Right cardiac atrium (tissue), 5 donors: Measurements from ENCODE around the gene DOCK2. TPM values are rescaled to one million over a fixed set of nuclear protein-coding genes. Genes with fewer than 3 reads are reported as not detected.

ENCODE experiments used
- ATAC-seq, 2 donors: fragments of 200-7000 bp; cut with Tn5 transposase; one replicate each; pipeline versions ENCODE4 v1.8.0 to v1.9.1; 2020; ENCODE audit warnings: moderate library complexity in 2 of 2, mild to moderate bottlenecking in 1 of 2
- DNase-seq, 3 donors: peaks; one replicate each; pipeline ENCODE4 v3.0.0-alpha.2; 2020
- H3K27ac ChIP-seq: one replicate; pipeline ENCODE4 v1.5.1; 2013; ENCODE audit warnings: mild to moderate bottlenecking, low read length, control low read depth, moderate library complexity
- H3K27me3 ChIP-seq: one replicate; pipeline ENCODE4 v1.6.1; 2013; ENCODE audit not compliant: control insufficient read depth, insufficient read depth
- H3K4me1 ChIP-seq: one replicate; pipeline ENCODE4 v1.6.1; 2013; ENCODE audit warnings: low read length; ENCODE audit not compliant: control insufficient read depth, insufficient read depth
- H3K4me3 ChIP-seq: one replicate; pipeline ENCODE4 v1.5.1; 2013; ENCODE audit warnings: low read length, control low read depth
- H3K9me3 ChIP-seq: one replicate; pipeline ENCODE4 v1.6.1; 2013; ENCODE audit warnings: low read length; ENCODE audit not compliant: control insufficient read depth
- WGBS: extraction: QIAGEN DNeasy Blood & Tissue Kit; methylation state at CpG from one replicate; pipeline ENCODE4 v1.1.7; 2013; 5-methylcytosine and 5-hydroxymethylcytosine counted together
- intact Hi-C, 4 donors: fragments of 100-400 bp; cut with DNase I; formaldehyde crosslinking; loops; one replicate each; pipeline versions ENCODE4 v1.11.0 to v1.14.0; 2022 to 2023
- polyA plus RNA-seq: library from polyadenylated mRNA; stranded (reverse); fragments of 200-250 nt; gene quantifications from one replicate; pipeline ENCODE4 v1.2.3, GENCODE V29; 2013
- total RNA-seq, 4 donors: library from RNA; stranded (reverse); fragmentation: NEBNext Ultra II Directional; extraction: Animal tissue kit (Norgen Biotek cat#: 25700); gene quantifications; one replicate each; pipeline ENCODE4 v1.2.1, GENCODE V29; 2021
- donor health status: healthy with polysubstance abuse.
- donor health status: DM: no; HTN: yes; CAD: no.
- donor health status: DM: no; HTN: no; CAD: no.
- donor health status: DM: no; HTN: yes; CAD: no; lungs with severe emphysema.
- donor health status: DM: yes; HTN: yes; CAD: no.

The DOCK2 gene
- total and polyA plus RNA-seq, 5 donors, result 1.00 to 14.2 (median 9.6) TPM

GRCh38 chr5:169970911-169971765, 334.1 kb downstream of the DOCK2 start:
- Histone ChIP-seq H3K9me3 (no peaks in the 10 kb centered on the region), H3K27ac (no peak overlapping the region), H3K4me3 (no peak overlapping the region), H3K27me3 (no peaks in the 10 kb centered on the region), H3K4me1 (peaks cover 1% of the 10 kb centered on the region)
- 47% methylated on average over 8 of the region's 8 CpGs for WGBS
- peak; percentile 51 to 80 for ATAC-seq
- intact Hi-C loops, result no loop called here
- peak; percentile 33 to 76 (median 66) for DNase-seq

GRCh38 chr5:169971780-169972179, 334.7 kb downstream of the DOCK2 start:
- no peaks in the 10 kb centered on the region for H3K27me3 ChIP-seq
- peaks cover 1% of the 10 kb centered on the region for H3K4me1 ChIP-seq
- DNase-seq, result no peak
- H3K27ac ChIP-seq, result no peak overlapping the region
- H3K9me3 ChIP-seq, result no peaks in the 10 kb centered on the region
- WGBS, result 88% methylated on average over 1 of the region's 1 CpG
- ATAC-seq, result no peak
- H3K4me3 ChIP-seq, result no peak overlapping the region
- intact Hi-C loops, result no loop called here

GRCh38 chr5:169973056-169973455, 336.0 kb downstream of the DOCK2 start:
- intact Hi-C loops, result no loop called here
- Histone ChIP-seq H3K27ac (no peak overlapping the region), H3K4me3 (no peak overlapping the region), H3K4me1 (peaks cover 1% of the 10 kb centered on the region), H3K27me3 (no peaks in the 10 kb centered on the region), H3K9me3 (no peaks in the 10 kb centered on the region)
- no peak for ATAC-seq
- 66% methylated on average over 3 of the region's 3 CpGs for WGBS
- DNase-seq, result no peak

GRCh38 chr5:169974121-169974770, 337.2 kb downstream of the DOCK2 start:
- no peaks in the 10 kb centered on the region for H3K27me3 ChIP-seq
- H3K4me3 ChIP-seq, result no peak overlapping the region
- DNase-seq (no peak), ATAC-seq (no peak)
- intact Hi-C loops, result no loop called here
- H3K4me1 ChIP-seq, result peaks cover 1% of the 10 kb centered on the region
- no peak overlapping the region for H3K27ac ChIP-seq
- 72% methylated on average over 6 of the region's 6 CpGs for WGBS
- H3K9me3 ChIP-seq, result no peaks in the 10 kb centered on the region

- H3K27me3 ChIP-seq, result peaks cover 4% of the 10 kb centered on the region
- intact Hi-C loops, result no loop called here
- no peak overlapping the region for H3K27ac ChIP-seq
- DNase-seq (no peak), ATAC-seq (no peak)
- no peak overlapping the region for H3K4me3 ChIP-seq
- H3K4me1 ChIP-seq, result no peaks in the 10 kb centered on the region
- no peaks in the 10 kb centered on the region for H3K9me3 ChIP-seq
- 47% methylated on average over 7 of the region's 7 CpGs for WGBS
These were observed 341.6 kb downstream of the DOCK2 start for GRCh38 chr5:169978714-169979113.

- WGBS, result 21% methylated on average over 3 of the region's 3 CpGs
- H3K27me3 ChIP-seq, result peaks cover 4% of the 10 kb centered on the region
- peak overlapping the region; percentile 45 for H3K4me3 ChIP-seq
These were observed 342.8 kb downstream of the DOCK2 start for GRCh38 chr5:169979871-169980270.

GRCh38 chr5:169980418-169981053, 343.5 kb downstream of the DOCK2 start, which contains the start of gene INSYN2B:
TSS of gene INSYN2B (minus strand) at chr5:169980495. CDS start at chr5:169883898, 96,597 bp downstream.
- H3K4me3 ChIP-seq, result peak within 1 kb of the TSS; percentile 45
- ATAC-seq, result peak; percentile 90
- peak; percentile 69 to 88 (median 74) for DNase-seq
- 14% methylated on average over 11 of the region's 11 CpGs for WGBS
- H3K4me1 ChIP-seq, result no peaks in the 10 kb centered on the region
- H3K27me3 ChIP-seq, result peaks cover 4% of the 10 kb centered on the region
- intact Hi-C loops, result loop anchor here (5.0 kb wide), 1 partner anchor 278 kb away; no protein-coding TSS in a partner anchor
- H3K27ac ChIP-seq, result no peak within 1 kb of the TSS
- H3K9me3 ChIP-seq, result no peaks in the 10 kb centered on the region

More at GRCh38 chr5:169979871-169980270, 342.8 kb downstream of the DOCK2 start:
- Histone ChIP-seq H3K9me3 (no peaks in the 10 kb centered on the region), H3K27ac (no peak overlapping the region), H3K4me1 (no peaks in the 10 kb centered on the region)
- ATAC-seq (no peak), DNase-seq (no peak)
- intact Hi-C loops, result loop anchor here (5.0 kb wide), 1 partner anchor 278 kb away; no protein-coding TSS in a partner anchor

GRCh38 chr5:169988206-169988605, 351.1 kb downstream of the DOCK2 start:
- intact Hi-C loops, result no loop called here
- ATAC-seq (no peak), DNase-seq (no peak)
- WGBS, result 80% methylated on average over 4 of the region's 4 CpGs
- Histone ChIP-seq H3K27me3 (peaks cover 4% of the 10 kb centered on the region), H3K9me3 (no peaks in the 10 kb centered on the region), H3K4me1 (no peaks in the 10 kb centered on the region), H3K27ac (no peak overlapping the region), H3K4me3 (no peak overlapping the region)

- no peak for ATAC-seq
- Histone ChIP-seq H3K27me3 (no peaks in the 10 kb centered on the region), H3K4me3 (no peak overlapping the region), H3K9me3 (no peaks in the 10 kb centered on the region), H3K4me1 (no peaks in the 10 kb centered on the region), H3K27ac (no peak overlapping the region)
- 79% methylated on average over 1 of the region's 1 CpG for WGBS
- intact Hi-C loops, result no loop called here
- DNase-seq, result no peak
These were observed 351.9 kb downstream of the DOCK2 start for GRCh38 chr5:169988947-169989346.

- intact Hi-C loops, result no loop called here
- DNase-seq (no peak), ATAC-seq (no peak)
- Histone ChIP-seq H3K9me3 (no peaks in the 10 kb centered on the region), H3K27ac (no peak overlapping the region), H3K4me3 (no peak overlapping the region), H3K4me1 (no peaks in the 10 kb centered on the region), H3K27me3 (no peaks in the 10 kb centered on the region)
- WGBS, result 77% methylated on average over 1 of the region's 1 CpG
These were observed 352.3 kb downstream of the DOCK2 start for GRCh38 chr5:169989365-169989764.
